Panc1 (cell line): ENCODE data around the gene NRGN. TPM values are rescaled to one million over a fixed set of nuclear protein-coding genes. Genes with fewer than 3 reads are reported as not detected.

Experiments used
- ATAC-seq: fragments of 200-7000 bp; cut with Tn5 transposase; 2 replicates; pipeline ENCODE4 v1.9.1; 2020; ENCODE audit warnings: mild to moderate bottlenecking, moderate library complexity
- Bru-seq: library from RNA; stranded (reverse); fragments of 400-500 nt; gene quantifications from one replicate; lab custom pipeline; 2021; lab: Mats Ljungman, UMichigan
- BruChase-seq, 2 experiments: library from RNA; stranded (reverse); fragments of 400-500 nt; gene quantifications; one replicate each; lab custom pipeline; 2021; lab: Mats Ljungman, UMichigan
- BruUV-seq: library from RNA; stranded (reverse); fragments of 400-500 nt; replicated peaks from 2 replicates; lab custom pipeline; 2021; lab: Mats Ljungman, UMichigan
- CTCF ChIA-PET: fragments of 300-600 bp; sonication (Branson Sonifier 250); formaldehyde crosslinking; loops from one replicate; lab custom pipeline; 2022; ENCODE audit warnings: antibody characterized with exemption; lab: Charles Lee
- POLR2A ChIA-PET: fragments of 300-600 bp; sonication (Branson Sonifier 250); formaldehyde crosslinking; loops from one replicate; lab custom pipeline; 2022; ENCODE audit warnings: antibody characterized with exemption; lab: Charles Lee
- DNase-seq: peaks from one replicate; pipeline ENCODE4 v3.0.0-alpha.2; 2010; ENCODE audit warnings: low read depth, low spot score
- H3K27ac ChIP-seq: 2 replicates; pipeline ENCODE4 v1.5.1; 2011; ENCODE audit warnings: mild to moderate bottlenecking, low read length, inconsistent platforms
- H3K27me3 ChIP-seq: fragments of 200-500 bp; sonication (Bioruptor generic); 2 replicates; pipeline ENCODE4 v1.6.0; 2014; ENCODE audit warnings: low read length, inconsistent platforms; ENCODE audit not compliant: control insufficient read depth, insufficient read depth
- H3K36me3 ChIP-seq: fragments of 200-500 bp; sonication (Bioruptor generic); 2 replicates; pipeline ENCODE4 v1.5.1; 2014; ENCODE audit warnings: inconsistent platforms, mild to moderate bottlenecking, low read length, moderate library complexity; ENCODE audit not compliant: control insufficient read depth, insufficient read depth
- H3K4me1 ChIP-seq: 2 replicates; pipeline ENCODE4 v1.5.1; 2011; ENCODE audit warnings: inconsistent platforms, mild to moderate bottlenecking, low read length, moderate library complexity; ENCODE audit not compliant: control insufficient read depth, insufficient read depth
- H3K4me3 ChIP-seq, 2 experiments: 2 replicates each; pipeline ENCODE4 v1.5.1; 2011 to 2012; ENCODE audit warnings: low read depth in 2 of 2, low read length in 2 of 2, mild to moderate bottlenecking in 2 of 2, inconsistent platforms in 1 of 2, moderate library complexity in 1 of 2
- H3K9me3 ChIP-seq: fragments of 200-500 bp; sonication (Bioruptor generic); 2 replicates; pipeline ENCODE4 v1.5.1; 2014; ENCODE audit warnings: low read depth, mild to moderate bottlenecking, inconsistent platforms, low read length, moderate library complexity; ENCODE audit not compliant: control insufficient read depth, insufficient read depth
- POLR2AphosphoS5 ChIP-seq: IDR thresholded peaks from 2 replicates; pipeline ENCODE4 v1.6.1; 2012; ENCODE audit warnings: mild to moderate bottlenecking, low read depth, low read length, moderate library complexity
- SIN3A ChIP-seq: IDR thresholded peaks from 2 replicates; pipeline ENCODE4 v1.6.1; 2012; ENCODE audit warnings: low read depth, mild to moderate bottlenecking, low read length, moderate library complexity, borderline replicate concordance; ENCODE audit not compliant: insufficient read depth
- TCF7L2 ChIP-seq: IDR thresholded peaks from 2 replicates; pipeline ENCODE4 v1.6.1; 2011; ENCODE audit warnings: mild to moderate bottlenecking, low read depth, low read length, inconsistent platforms
- in situ Hi-C: cut with HindIII; loops from 2 replicates; pipeline ENCODE4 v1.10.0; 2016; ENCODE audit warnings: low sequenced_read_pairs, low pct_unique_long_range_greater_than_20kb
- intact Hi-C: fragments of 100-400 bp; cut with micrococcal nuclease; formaldehyde crosslinking; loops from one replicate; pipeline ENCODE4 v1.10.0; 2022; ENCODE audit not compliant: unreplicated experiment
- long read RNA-seq: library from polyadenylated mRNA; unstranded; transcript quantifications from one replicate; pipeline ENCODE4 v2.0.0, GENCODE V29; 2021; ENCODE audit not compliant: unreplicated experiment
- polyA plus RNA-seq: library from polyadenylated mRNA; unstranded; fragments of >200 nt; gene quantifications from one replicate; pipeline ENCODE4 v1.2.1, GENCODE V29; 2012; ENCODE audit warnings: missing spikeins; ENCODE audit not compliant: insufficient read length
- total RNA-seq: library from RNA; stranded (reverse); gene quantifications from one replicate; pipeline ENCODE4 v1.2.1, GENCODE V29; 2021; ENCODE audit not compliant: unreplicated experiment
- TF ChIP-seq, protein P1 (sequence below), 2 experiments: IDR thresholded peaks; 2 replicates each; pipeline ENCODE4 v1.6.1; 2011 to 2012; ENCODE audit warnings: low read depth in 2 of 2, control low read depth in 1 of 2, low read length in 1 of 2, mild to moderate bottlenecking in 1 of 2, moderate library complexity in 1 of 2; ENCODE audit not compliant: insufficient read depth in 1 of 2
- TF ChIP-seq, protein P2 (sequence below): fragments of 450-650 bp; IDR thresholded peaks from 2 replicates; pipeline ENCODE4 v1.5.1; 2017; ENCODE audit warnings: mild to moderate bottlenecking

The NRGN gene
- total RNA-seq (5.7 TPM), Bru-seq, nascent RNA (percentile 35 among the genes with signal in this experiment), BruChase-seq, experiment 1, labeled RNA remaining after a 2-hour chase (percentile 29 among the genes with signal in this experiment), BruChase-seq, experiment 2, labeled RNA remaining after a 6-hour chase (percentile 28 among the genes with signal in this experiment)
- 2.1 TPM for polyA plus RNA-seq
- long read RNA-seq, partial matches to known transcripts = 2 of 6 reads
- long read RNA-seq, other reads (novel, unspliced or antisense) = 4 of 6 reads

DNA sequence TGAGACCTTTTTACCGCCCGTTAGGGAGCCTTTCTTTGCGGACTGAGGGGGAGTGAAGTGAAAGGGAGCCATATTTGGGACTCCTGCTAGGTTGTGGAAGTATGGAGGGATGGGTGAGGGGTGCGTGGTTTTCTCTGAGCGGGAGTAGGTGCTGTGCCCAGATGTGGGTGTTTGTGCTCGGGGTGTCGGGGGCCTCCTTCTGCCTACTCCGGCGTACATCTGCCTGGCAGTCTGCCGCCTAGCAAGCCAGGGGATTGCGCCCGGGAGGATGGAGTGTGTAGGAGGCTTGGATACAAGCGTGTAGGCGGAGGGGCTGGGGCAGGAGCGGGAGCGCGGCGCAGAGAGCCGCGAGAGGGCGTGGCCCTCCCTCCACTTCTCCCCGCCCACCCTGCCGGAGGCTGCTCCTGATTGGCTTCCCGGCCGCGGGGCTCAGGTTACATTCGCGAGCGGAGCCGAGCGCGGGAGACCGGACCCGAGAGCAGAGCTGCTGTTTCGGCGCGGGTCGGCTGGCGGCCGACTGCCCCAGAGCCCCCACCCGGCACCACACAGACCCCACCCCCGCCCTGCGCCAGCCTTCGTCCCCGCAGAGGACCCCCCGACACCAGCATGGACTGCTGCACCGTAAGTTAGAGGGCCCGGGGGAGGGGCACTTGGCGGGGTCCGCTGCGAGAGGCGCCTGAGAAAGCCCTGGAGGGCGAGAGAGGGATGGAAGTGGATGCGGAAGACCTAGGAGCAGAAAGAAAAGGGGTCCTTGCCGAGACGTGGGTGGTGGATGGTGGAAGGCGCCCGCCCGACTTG, at the start of gene NRGN:
Gene NRGN, plus strand, starts transcription at position 464 of the 798 bp plus-strand sequence. Its CDS starts 143 bp downstream, at position 607.
- no peaks in the 10 kb centered on the region for H3K9me3 ChIP-seq
- H3K36me3 ChIP-seq = no peaks in the 10 kb centered on the region
- intact Hi-C loops (no loop called here), in situ Hi-C loops (no loop called here)
- DNase-seq = no peak
- BruUV-seq = no TSS peak
- ChIA-PET POLR2A (interaction anchor here (1.0 kb wide), 1 partner anchor 66 kb away, joined by 3 read pairs; the partner anchor contains the start of genes SIAE and SPA17), CTCF (interaction anchor here (1.4 kb wide), 1 partner anchor 23 kb away, joined by 3 read pairs; no protein-coding TSS in a partner anchor)
- peak within 1 kb of the TSS; percentile 52 to 67 for H3K4me3 ChIP-seq
- ATAC-seq = peak; percentile 98
- peaks cover 5% of the 10 kb centered on the region; the same call in 1 of the 2 replicates for H3K4me1 ChIP-seq
- no peak within 1 kb of the TSS for H3K27ac ChIP-seq
- TF ChIP-seq POLR2AphosphoS5 = no peak
- no peak for TF ChIP-seq SIN3A
- no peak for TF ChIP-seq TCF7L2
- TF ChIP-seq, protein P1, sequence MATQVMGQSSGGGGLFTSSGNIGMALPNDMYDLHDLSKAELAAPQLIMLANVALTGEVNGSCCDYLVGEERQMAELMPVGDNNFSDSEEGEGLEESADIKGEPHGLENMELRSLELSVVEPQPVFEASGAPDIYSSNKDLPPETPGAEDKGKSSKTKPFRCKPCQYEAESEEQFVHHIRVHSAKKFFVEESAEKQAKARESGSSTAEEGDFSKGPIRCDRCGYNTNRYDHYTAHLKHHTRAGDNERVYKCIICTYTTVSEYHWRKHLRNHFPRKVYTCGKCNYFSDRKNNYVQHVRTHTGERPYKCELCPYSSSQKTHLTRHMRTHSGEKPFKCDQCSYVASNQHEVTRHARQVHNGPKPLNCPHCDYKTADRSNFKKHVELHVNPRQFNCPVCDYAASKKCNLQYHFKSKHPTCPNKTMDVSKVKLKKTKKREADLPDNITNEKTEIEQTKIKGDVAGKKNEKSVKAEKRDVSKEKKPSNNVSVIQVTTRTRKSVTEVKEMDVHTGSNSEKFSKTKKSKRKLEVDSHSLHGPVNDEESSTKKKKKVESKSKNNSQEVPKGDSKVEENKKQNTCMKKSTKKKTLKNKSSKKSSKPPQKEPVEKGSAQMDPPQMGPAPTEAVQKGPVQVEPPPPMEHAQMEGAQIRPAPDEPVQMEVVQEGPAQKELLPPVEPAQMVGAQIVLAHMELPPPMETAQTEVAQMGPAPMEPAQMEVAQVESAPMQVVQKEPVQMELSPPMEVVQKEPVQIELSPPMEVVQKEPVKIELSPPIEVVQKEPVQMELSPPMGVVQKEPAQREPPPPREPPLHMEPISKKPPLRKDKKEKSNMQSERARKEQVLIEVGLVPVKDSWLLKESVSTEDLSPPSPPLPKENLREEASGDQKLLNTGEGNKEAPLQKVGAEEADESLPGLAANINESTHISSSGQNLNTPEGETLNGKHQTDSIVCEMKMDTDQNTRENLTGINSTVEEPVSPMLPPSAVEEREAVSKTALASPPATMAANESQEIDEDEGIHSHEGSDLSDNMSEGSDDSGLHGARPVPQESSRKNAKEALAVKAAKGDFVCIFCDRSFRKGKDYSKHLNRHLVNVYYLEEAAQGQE (IDR thresholded peaks at IDR 0.05; ENCODE audit: insufficient read depth in 1 of 2, low read depth in 2 of 2, low read length in 1 of 2) = no peak
- TF ChIP-seq, protein P2, sequence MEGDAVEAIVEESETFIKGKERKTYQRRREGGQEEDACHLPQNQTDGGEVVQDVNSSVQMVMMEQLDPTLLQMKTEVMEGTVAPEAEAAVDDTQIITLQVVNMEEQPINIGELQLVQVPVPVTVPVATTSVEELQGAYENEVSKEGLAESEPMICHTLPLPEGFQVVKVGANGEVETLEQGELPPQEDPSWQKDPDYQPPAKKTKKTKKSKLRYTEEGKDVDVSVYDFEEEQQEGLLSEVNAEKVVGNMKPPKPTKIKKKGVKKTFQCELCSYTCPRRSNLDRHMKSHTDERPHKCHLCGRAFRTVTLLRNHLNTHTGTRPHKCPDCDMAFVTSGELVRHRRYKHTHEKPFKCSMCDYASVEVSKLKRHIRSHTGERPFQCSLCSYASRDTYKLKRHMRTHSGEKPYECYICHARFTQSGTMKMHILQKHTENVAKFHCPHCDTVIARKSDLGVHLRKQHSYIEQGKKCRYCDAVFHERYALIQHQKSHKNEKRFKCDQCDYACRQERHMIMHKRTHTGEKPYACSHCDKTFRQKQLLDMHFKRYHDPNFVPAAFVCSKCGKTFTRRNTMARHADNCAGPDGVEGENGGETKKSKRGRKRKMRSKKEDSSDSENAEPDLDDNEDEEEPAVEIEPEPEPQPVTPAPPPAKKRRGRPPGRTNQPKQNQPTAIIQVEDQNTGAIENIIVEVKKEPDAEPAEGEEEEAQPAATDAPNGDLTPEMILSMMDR = no peak
- peaks cover 40% of the 10 kb centered on the region for H3K27me3 ChIP-seq

DNA sequence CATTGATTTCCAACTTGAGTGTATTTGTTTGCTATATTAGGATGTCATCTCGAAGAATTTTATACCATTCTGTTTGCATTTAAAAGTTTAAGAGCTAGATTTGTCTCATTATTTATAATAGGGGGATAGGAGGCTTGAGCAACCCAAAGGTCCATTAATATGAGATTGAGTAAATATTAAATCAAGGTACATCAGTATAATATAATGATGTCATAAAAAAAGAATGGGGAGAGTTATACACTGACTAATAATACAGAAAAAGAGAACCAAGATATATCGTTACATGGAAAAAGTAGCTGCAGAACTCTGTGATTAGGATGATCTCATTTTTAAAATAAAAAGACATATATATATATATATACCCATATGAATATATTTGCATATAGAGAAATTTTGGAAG, 46.6 kb upstream of the NRGN start:
- ChIA-PET CTCF (no interaction called here), POLR2A (no interaction called here)
- TF ChIP-seq SIN3A (no peak), TCF7L2 (no peak), POLR2AphosphoS5 (no peak)
- TF ChIP-seq, protein P1 (IDR thresholded peaks at IDR 0.05; ENCODE audit: insufficient read depth in 1 of 2, low read depth in 2 of 2, low read length in 1 of 2) = no peak
- TF ChIP-seq, protein P2 = no peak
- Histone ChIP-seq H3K27ac (no peak overlapping the region), H3K4me3 (no peak overlapping the region), H3K36me3 (no peaks in the 10 kb centered on the region), H3K4me1 (no peaks in the 10 kb centered on the region), H3K9me3 (no peaks in the 10 kb centered on the region), H3K27me3 (no peaks in the 10 kb centered on the region)
- ATAC-seq = no peak
- in situ Hi-C loops (no loop called here), intact Hi-C loops (no loop called here)
- DNase-seq = no peak
- BruUV-seq = no TSS peak
